Parietal lobe (tissue), 2 donors: ENCODE results near the gene ADAMTS2. TPM values are rescaled to one million over a fixed set of nuclear protein-coding genes. Genes with fewer than 3 reads are reported as not detected.

Experiments
- small RNA-seq: library from RNA; depleted of rRNA; stranded (forward); fragments of <200 nt; gene quantifications from one replicate; pipeline ENCODE3, GENCODE V24; 2014; ENCODE audit warnings: low replicate concordance
- total RNA-seq: library from RNA; depleted of rRNA; stranded (reverse); fragments of >200 nt; gene quantifications from one replicate; pipeline ENCODE4 v1.2.3, GENCODE V29; 2014

ADAMTS2 gene
- 1.9 TPM for total RNA-seq

DNA sequence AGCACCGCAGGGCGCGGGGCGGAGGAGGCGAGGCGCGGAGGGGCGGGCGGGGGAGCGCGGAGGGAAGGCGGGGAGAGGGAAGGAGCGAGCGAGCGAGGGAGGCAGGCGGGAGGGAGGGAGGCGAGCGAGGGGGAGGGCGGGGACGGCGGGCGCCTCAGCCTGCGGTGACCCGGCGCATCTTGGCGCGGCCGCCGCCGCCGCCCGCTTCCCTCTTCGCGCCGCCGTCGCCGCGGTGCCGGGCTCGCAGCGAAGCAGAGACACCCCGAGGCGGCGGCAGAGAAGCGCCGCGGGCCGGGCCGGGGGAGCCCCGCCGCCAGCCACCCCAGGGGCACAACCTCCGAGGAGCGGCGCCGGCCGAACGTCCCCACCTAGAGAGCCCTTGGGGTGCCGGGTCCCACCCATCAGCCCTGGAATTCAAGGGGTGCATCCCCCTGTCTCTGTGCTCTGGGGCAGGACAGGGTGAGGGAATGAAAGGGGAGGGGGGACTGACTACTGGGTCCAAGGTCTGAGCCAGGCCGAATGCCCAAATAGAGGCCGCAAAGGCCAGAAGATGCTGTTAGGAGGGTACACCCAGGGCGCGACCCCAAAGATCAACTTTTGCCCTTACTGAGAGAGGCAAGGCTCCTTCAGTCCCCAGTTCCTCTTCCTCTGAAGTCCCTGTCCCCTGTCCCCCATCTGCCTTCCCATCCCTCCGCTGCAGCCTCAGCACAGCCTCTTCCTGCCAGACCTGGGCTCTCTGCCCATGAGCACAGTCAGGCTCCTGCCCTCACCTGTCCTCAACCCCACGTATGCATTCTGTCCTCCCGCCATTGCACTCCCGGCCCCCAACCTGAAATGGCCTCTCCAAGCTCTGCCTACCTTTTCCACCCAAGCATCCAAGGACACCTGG is at the start of gene ADAMTS2:
Gene ADAMTS2 (minus strand): TSS at position 29 of the 889 bp plus-strand sequence. CDS start 133 bp downstream, outside the sequence.

Small RNA genes lying within 50 kb of the gene (small RNA-seq; reads per million reads assigned to genes)
- not detected for gene AC109479.2

Other genes starting within 250 kb of the ADAMTS2 start
- 41.3 TPM for gene RUFY1, start 205.1 kb upstream of the ADAMTS2 start, total RNA-seq